ENCODE results near the gene MOCOS.

DNA sequence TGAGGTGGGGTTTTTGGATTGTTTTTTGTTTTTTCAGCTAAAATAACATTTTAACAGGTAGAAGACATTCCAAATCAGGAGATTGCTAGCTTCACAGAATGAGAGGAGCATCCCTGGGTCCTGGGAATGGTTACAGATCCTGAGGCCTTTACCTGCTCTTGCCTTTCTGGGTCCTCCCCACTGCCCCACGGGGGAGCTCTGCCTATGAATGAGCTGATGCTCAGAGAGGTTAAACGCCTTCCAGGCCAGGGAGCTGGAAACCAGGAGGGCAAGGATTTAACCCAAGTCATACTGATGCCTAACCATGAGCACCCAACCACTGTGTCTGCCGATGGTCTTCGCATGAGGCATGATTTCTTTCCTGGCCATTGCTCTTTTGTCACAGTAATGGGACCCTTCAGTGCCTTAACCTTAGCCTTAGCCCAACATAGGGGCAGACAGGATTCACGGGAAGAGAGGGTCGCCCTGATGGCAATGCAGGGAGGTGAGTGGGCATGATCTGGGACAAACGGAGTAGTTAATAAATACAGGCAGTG is 16.1 kb downstream of the MOCOS start:
- TF ChIP-seq, protein P1, sequence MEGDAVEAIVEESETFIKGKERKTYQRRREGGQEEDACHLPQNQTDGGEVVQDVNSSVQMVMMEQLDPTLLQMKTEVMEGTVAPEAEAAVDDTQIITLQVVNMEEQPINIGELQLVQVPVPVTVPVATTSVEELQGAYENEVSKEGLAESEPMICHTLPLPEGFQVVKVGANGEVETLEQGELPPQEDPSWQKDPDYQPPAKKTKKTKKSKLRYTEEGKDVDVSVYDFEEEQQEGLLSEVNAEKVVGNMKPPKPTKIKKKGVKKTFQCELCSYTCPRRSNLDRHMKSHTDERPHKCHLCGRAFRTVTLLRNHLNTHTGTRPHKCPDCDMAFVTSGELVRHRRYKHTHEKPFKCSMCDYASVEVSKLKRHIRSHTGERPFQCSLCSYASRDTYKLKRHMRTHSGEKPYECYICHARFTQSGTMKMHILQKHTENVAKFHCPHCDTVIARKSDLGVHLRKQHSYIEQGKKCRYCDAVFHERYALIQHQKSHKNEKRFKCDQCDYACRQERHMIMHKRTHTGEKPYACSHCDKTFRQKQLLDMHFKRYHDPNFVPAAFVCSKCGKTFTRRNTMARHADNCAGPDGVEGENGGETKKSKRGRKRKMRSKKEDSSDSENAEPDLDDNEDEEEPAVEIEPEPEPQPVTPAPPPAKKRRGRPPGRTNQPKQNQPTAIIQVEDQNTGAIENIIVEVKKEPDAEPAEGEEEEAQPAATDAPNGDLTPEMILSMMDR (IDR thresholded peaks at IDR 0.05) = no peak
- TF ChIP-seq EP300 (IDR thresholded peaks at IDR 0.05) (no peak), POLR2A (IDR thresholded peaks at IDR 0.05) (no peak)

Measured in ovary (tissue), 3 donors.